NOMO-1 treated with DMSO at 0.1 percent for 48 hours (cell line): ENCODE data around the gene NCOR1.
"Not testable (repeated sequence)": the region's sequence is repeated elsewhere in the genome, so short reads cannot be mapped to it uniquely, and the experiment has no call there.

Experiments used
- DNase-seq: peaks from one replicate; lab custom pipeline; 2025; ENCODE audit not compliant: unreplicated experiment; lab: John Stamatoyannopoulos, UW

The NCOR1 gene

GRCh38 chr17:16101440-16101839 is 113.9 kb downstream of the NCOR1 start:
- no peak for DNase-seq

- no peak for DNase-seq
These were observed 114.5 kb downstream of the NCOR1 start for GRCh38 chr17:16100737-16101400.

GRCh38 chr17:16091773-16092172 is 123.6 kb downstream of the NCOR1 start:
- no peak for DNase-seq

- no peak for DNase-seq
These were observed 128.4 kb downstream of the NCOR1 start for GRCh38 chr17:16086957-16087356.

- DNase-seq, result no peak
These were observed 130.2 kb downstream of the NCOR1 start for GRCh38 chr17:16085066-16085699.

GRCh38 chr17:16083223-16083622 is 132.1 kb downstream of the NCOR1 start:
- DNase-seq, result no peak

- DNase-seq, result no peak
These were observed 133.7 kb downstream of the NCOR1 start for GRCh38 chr17:16081507-16082087.

- DNase-seq, result no peak
These were observed 135.0 kb downstream of the NCOR1 start for GRCh38 chr17:16080366-16080765.

- no peak for DNase-seq
These were observed 139.4 kb downstream of the NCOR1 start for GRCh38 chr17:16075949-16076348.

GRCh38 chr17:16074423-16074822 is 140.9 kb downstream of the NCOR1 start:
- DNase-seq, result no peak

GRCh38 chr17:16073845-16074244 is 141.5 kb downstream of the NCOR1 start:
- DNase-seq, result no peak

GRCh38 chr17:16072031-16072430 is 143.3 kb downstream of the NCOR1 start:
- DNase-seq, result no peak

GRCh38 chr17:16068323-16068722 is 147.0 kb downstream of the NCOR1 start:
- DNase-seq, result no peak

- DNase-seq, result no peak
These were observed 149.2 kb downstream of the NCOR1 start for GRCh38 chr17:16066125-16066524.

GRCh38 chr17:16061631-16062030 is 153.7 kb downstream of the NCOR1 start:
- no peak for DNase-seq

GRCh38 chr17:16055139-16055538 is 160.2 kb downstream of the NCOR1 start:
- not testable (repeated sequence) for DNase-seq

GRCh38 chr17:16052486-16052885 is 162.8 kb downstream of the NCOR1 start:
- DNase-seq, result no peak

GRCh38 chr17:16050844-16051243 is 164.5 kb downstream of the NCOR1 start:
- DNase-seq, result no peak

- no peak for DNase-seq
These were observed 166.4 kb downstream of the NCOR1 start for GRCh38 chr17:16048811-16049449.

GRCh38 chr17:16046966-16047365 is 168.4 kb downstream of the NCOR1 start:
- no peak for DNase-seq

GRCh38 chr17:16044487-16044886 is 170.8 kb downstream of the NCOR1 start:
- no peak for DNase-seq

- DNase-seq, result no peak
These were observed 174.6 kb downstream of the NCOR1 start for GRCh38 chr17:16040710-16041251.
